Central memory CD8-positive, alpha-beta T cell (primary cell): Measurements from ENCODE around the gene DNAJB4.
A peak's percentile ranks its signal among the peaks of the same experiment; 100 is the strongest.
"Not testable (repeated sequence)": the region's sequence is repeated elsewhere in the genome, so short reads cannot be mapped to it uniquely, and the experiment has no call there.

ENCODE experiments used
- ATAC-seq: fragments of 150-1000 bp; cut with Tn5 transposase; replicated peaks from 2 replicates; pipeline ENCODE4 v1.10.0; 2022; ENCODE audit warnings: mild to moderate bottlenecking, moderate FRiP score, moderate number of reproducible peaks; ENCODE audit not compliant: poor library complexity, severe bottlenecking; ENCODE audit errors: extremely low read depth
- DNase-seq, 2 donors: peaks; one replicate each; pipeline ENCODE4 v3.0.0; 2021; ENCODE audit warnings: low spot score in 2 of 2
- H3K27ac Mint-ChIP-seq: one replicate; pipeline ENCODE4 v1.8.0; 2022; ENCODE audit warnings: low read depth, mild to moderate bottlenecking, moderate library complexity, mixed read lengths
- H3K27me3 Mint-ChIP-seq: one replicate; pipeline ENCODE4 v1.8.0; 2022; ENCODE audit warnings: mixed read lengths
- H3K36me3 Mint-ChIP-seq: one replicate; pipeline ENCODE4 v1.8.0; 2022; ENCODE audit warnings: mild to moderate bottlenecking, moderate library complexity, mixed read lengths; ENCODE audit not compliant: insufficient read depth
- H3K4me1 Mint-ChIP-seq: one replicate; pipeline ENCODE4 v1.8.0; 2022; ENCODE audit warnings: mixed read lengths
- H3K4me3 Mint-ChIP-seq: one replicate; pipeline ENCODE4 v1.8.0; 2022; ENCODE audit warnings: mild to moderate bottlenecking, moderate library complexity, mixed read lengths
- H3K9me3 Mint-ChIP-seq: one replicate; pipeline ENCODE4 v1.8.0; 2022; ENCODE audit warnings: mixed read lengths

Gene DNAJB4

GRCh38 chr1:77978293-77978968 lies 26.3 kb upstream of the DNAJB4 start:
- peak; percentile 70 for ATAC-seq
- Mint-ChIP-seq H3K4me1 (peaks cover 38% of the 10 kb centered on the region), H3K36me3 (peaks cover 20% of the 10 kb centered on the region), H3K9me3 (no peaks in the 10 kb centered on the region), H3K4me3 (no peak overlapping the region), H3K27me3 (no peaks in the 10 kb centered on the region), H3K27ac (no peak overlapping the region)
- DNase-seq = peak; percentile 41 to 79

- H3K27me3 Mint-ChIP-seq = no peaks in the 10 kb centered on the region
- H3K36me3 Mint-ChIP-seq = peaks cover 16% of the 10 kb centered on the region
- no peak within 1 kb of the TSS for H3K4me3 Mint-ChIP-seq
- ATAC-seq = peak; percentile 79
- peak; percentile 93 to 97 for DNase-seq
- no peaks in the 10 kb centered on the region for H3K9me3 Mint-ChIP-seq
- H3K27ac Mint-ChIP-seq = no peak within 1 kb of the TSS
- peaks cover 41% of the 10 kb centered on the region for H3K4me1 Mint-ChIP-seq
Measured at GRCh38 chr1:77978969-77979876, 25.5 kb upstream of the DNAJB4 start, which contains the start of gene FUBP1. TSS of gene FUBP1 (minus strand) at chr1:77979072. CDS start at chr1:77979004, 68 bp downstream.

GRCh38 chr1:77983352-77983996 lies 21.3 kb upstream of the DNAJB4 start:
- H3K36me3 Mint-ChIP-seq, H3K27ac Mint-ChIP-seq, ATAC-seq, DNase-seq, H3K9me3 Mint-ChIP-seq, H3K4me3 Mint-ChIP-seq, H3K27me3 Mint-ChIP-seq: not testable (repeated sequence)
- peaks cover 42% of the 10 kb centered on the region for H3K4me1 Mint-ChIP-seq

- Mint-ChIP-seq H3K4me3 (no peak overlapping the region), H3K27me3 (no peaks in the 10 kb centered on the region), H3K36me3 (peaks cover 2% of the 10 kb centered on the region), H3K9me3 (no peaks in the 10 kb centered on the region), H3K27ac (no peak overlapping the region), H3K4me1 (peaks cover 47% of the 10 kb centered on the region)
- ATAC-seq = no peak
- DNase-seq = no peak
Measured at GRCh38 chr1:77983997-77984355, 20.8 kb upstream of the DNAJB4 start.

GRCh38 chr1:77984629-77985028 lies 20.1 kb upstream of the DNAJB4 start:
- Mint-ChIP-seq H3K27me3 (no peaks in the 10 kb centered on the region), H3K27ac (no peak overlapping the region), H3K4me1 (peaks cover 52% of the 10 kb centered on the region), H3K9me3 (no peaks in the 10 kb centered on the region), H3K4me3 (no peak overlapping the region), H3K36me3 (peaks cover 2% of the 10 kb centered on the region)
- ATAC-seq (no peak), DNase-seq (no peak)

- peaks cover 45% of the 10 kb centered on the region for H3K4me1 Mint-ChIP-seq
- H3K4me3 Mint-ChIP-seq = no peak overlapping the region
- H3K27ac Mint-ChIP-seq = peak overlapping the region; percentile 3
- H3K9me3 Mint-ChIP-seq = no peaks in the 10 kb centered on the region
- H3K27me3 Mint-ChIP-seq = no peaks in the 10 kb centered on the region
- H3K36me3 Mint-ChIP-seq = peaks cover 2% of the 10 kb centered on the region
- ATAC-seq (no peak), DNase-seq (no peak)
Measured at GRCh38 chr1:77986810-77987209, 17.9 kb upstream of the DNAJB4 start.

- DNase-seq (no peak), ATAC-seq (no peak)
- Mint-ChIP-seq H3K36me3 (peaks cover 2% of the 10 kb centered on the region), H3K4me1 (peaks cover 45% of the 10 kb centered on the region), H3K27ac (peak overlapping the region; percentile 3), H3K27me3 (no peaks in the 10 kb centered on the region), H3K9me3 (no peaks in the 10 kb centered on the region), H3K4me3 (no peak overlapping the region)
Measured at GRCh38 chr1:77987919-77988318, 16.8 kb upstream of the DNAJB4 start.

- Mint-ChIP-seq H3K9me3 (no peaks in the 10 kb centered on the region), H3K4me3 (no peak overlapping the region), H3K27me3 (no peaks in the 10 kb centered on the region), H3K27ac (no peak overlapping the region), H3K4me1 (peaks cover 36% of the 10 kb centered on the region), H3K36me3 (peaks cover 2% of the 10 kb centered on the region)
- no peak for DNase-seq
- ATAC-seq = no peak
Measured at GRCh38 chr1:77989744-77990143, 15.0 kb upstream of the DNAJB4 start.

GRCh38 chr1:77990629-77991204 lies 14.0 kb upstream of the DNAJB4 start:
- Mint-ChIP-seq H3K36me3 (peaks cover 2% of the 10 kb centered on the region), H3K9me3 (no peaks in the 10 kb centered on the region), H3K4me1 (peaks cover 34% of the 10 kb centered on the region), H3K4me3 (no peak overlapping the region), H3K27ac (no peak overlapping the region), H3K27me3 (no peaks in the 10 kb centered on the region)
- ATAC-seq (no peak), DNase-seq (no peak)

- Mint-ChIP-seq H3K4me3 (no peak overlapping the region), H3K4me1 (peaks cover 28% of the 10 kb centered on the region), H3K27me3 (no peaks in the 10 kb centered on the region), H3K9me3 (no peaks in the 10 kb centered on the region), H3K36me3 (peaks cover 2% of the 10 kb centered on the region), H3K27ac (no peak overlapping the region)
- DNase-seq = no peak
- no peak for ATAC-seq
Measured at GRCh38 chr1:77991638-77992037, 13.1 kb upstream of the DNAJB4 start.

- DNase-seq (no peak), ATAC-seq (no peak)
- peaks cover 8% of the 10 kb centered on the region for H3K4me1 Mint-ChIP-seq
- H3K4me3 Mint-ChIP-seq = no peak overlapping the region
- H3K9me3 Mint-ChIP-seq = no peaks in the 10 kb centered on the region
- no peaks in the 10 kb centered on the region for H3K27me3 Mint-ChIP-seq
- no peak overlapping the region for H3K27ac Mint-ChIP-seq
- peaks cover 1% of the 10 kb centered on the region for H3K36me3 Mint-ChIP-seq
Measured at GRCh38 chr1:77994117-77994705, 10.5 kb upstream of the DNAJB4 start.

GRCh38 chr1:77996734-77997133 lies 8.0 kb upstream of the DNAJB4 start:
- Mint-ChIP-seq H3K27me3 (no peaks in the 10 kb centered on the region), H3K4me3 (no peak overlapping the region), H3K4me1 (no peaks in the 10 kb centered on the region), H3K27ac (no peak overlapping the region), H3K9me3 (no peaks in the 10 kb centered on the region), H3K36me3 (peaks cover 1% of the 10 kb centered on the region)
- ATAC-seq (no peak), DNase-seq (no peak)
